ENCODE data around the gene HADH.
A peak's percentile ranks its signal among the peaks of the same experiment; 100 is the strongest.

Gene HADH

DNA sequence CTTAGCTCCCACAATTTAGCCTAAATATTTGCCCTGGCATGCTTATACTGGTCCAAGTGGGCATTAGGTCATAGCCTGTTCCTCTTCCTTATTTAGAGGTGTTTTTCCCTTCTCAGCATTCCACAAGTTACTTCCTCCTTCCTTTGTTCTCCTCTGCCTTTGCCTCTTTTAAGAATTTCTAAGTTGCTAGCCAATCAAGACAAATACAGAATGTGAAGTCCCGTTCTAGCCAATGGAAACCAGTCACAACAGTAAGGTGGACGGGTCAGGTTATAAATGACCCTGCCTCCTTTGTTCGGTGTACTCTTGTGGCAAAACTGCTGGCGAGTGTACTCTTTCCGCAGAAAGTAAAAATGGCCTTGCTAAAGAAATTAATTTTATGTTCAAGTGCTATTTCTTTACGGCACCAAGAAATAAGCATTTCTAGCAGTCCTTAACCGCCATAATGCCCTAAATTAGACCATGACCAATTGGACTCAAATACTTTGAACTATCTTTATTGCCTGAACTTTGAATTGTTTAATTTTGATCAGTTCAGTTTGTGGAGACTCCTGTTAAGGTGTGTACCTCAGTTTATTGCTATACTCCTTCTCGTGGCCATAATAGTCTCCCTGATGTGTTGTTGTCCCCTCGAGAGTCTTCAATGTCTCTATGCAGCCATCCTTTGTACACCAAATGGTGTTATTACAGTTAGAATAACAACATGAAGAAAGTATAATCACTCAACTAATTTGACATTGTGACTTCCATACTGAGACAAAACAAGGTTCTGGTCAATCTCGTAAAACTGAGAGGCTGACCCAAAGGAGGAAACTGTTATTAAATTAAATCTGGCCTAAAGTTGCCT lies 1.6 kb upstream of the HADH start:
- Mint-ChIP-seq H3K4me3 (peak overlapping the region; percentile 14), H3K27me3 (no peaks in the 10 kb centered on the region), H3K36me3 (no peaks in the 10 kb centered on the region), H3K27ac (peak overlapping the region; percentile 71), H3K9me3 (ENCODE audit: low read depth) (no peaks in the 10 kb centered on the region), H3K4me1 (ENCODE audit: low read depth) (peaks cover 47% of the 10 kb centered on the region)

DNA sequence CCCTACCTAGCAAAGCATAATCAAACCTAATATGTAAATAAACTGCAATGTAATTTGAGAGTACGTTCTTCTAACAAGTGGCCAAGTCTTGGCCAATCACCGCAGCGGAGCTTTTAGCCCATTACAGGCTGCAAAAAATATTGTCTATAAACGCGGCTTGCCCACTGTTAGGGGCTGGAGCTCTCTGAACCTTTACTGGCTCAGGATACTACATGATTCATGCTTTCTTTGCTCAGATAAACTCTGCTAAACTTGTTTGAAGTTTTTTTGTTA lies 990 bp upstream of the HADH start:
- Mint-ChIP-seq H3K27ac (peak overlapping the region; percentile 71), H3K4me3 (peak overlapping the region; percentile 14), H3K27me3 (no peaks in the 10 kb centered on the region), H3K9me3 (ENCODE audit: low read depth) (no peaks in the 10 kb centered on the region), H3K4me1 (ENCODE audit: low read depth) (peaks cover 51% of the 10 kb centered on the region), H3K36me3 (no peaks in the 10 kb centered on the region)

DNA sequence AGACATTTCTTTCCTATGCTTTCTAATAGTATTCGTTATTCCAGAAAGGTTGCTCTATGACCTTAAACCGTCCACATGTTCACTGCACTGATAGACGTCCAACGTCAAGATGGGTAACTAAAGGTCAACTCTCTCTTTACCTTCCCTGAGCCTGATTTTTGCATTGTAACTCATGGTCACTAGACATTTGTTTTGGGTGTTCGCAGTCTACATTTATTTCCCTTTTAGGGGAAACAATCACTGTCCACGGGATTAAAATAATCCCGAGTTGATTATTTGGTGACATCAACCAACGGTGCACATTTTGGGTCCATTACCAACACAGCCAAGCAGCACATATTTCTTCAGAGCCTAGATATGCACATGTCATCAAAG lies 540 bp upstream of the HADH start:
- Mint-ChIP-seq H3K36me3 (no peaks in the 10 kb centered on the region), H3K4me3 (peak overlapping the region; percentile 90), H3K9me3 (ENCODE audit: low read depth) (no peaks in the 10 kb centered on the region), H3K27ac (peak overlapping the region; percentile 71), H3K27me3 (no peaks in the 10 kb centered on the region), H3K4me1 (ENCODE audit: low read depth) (peaks cover 54% of the 10 kb centered on the region)

GRCh38 chr4:107991945-107992630 lies 2.4 kb downstream of the HADH start:
- H3K4me3 Mint-ChIP-seq: peak overlapping the region; percentile 90
- H3K36me3 Mint-ChIP-seq: peaks cover 12% of the 10 kb centered on the region
- no peaks in the 10 kb centered on the region for H3K27me3 Mint-ChIP-seq
- peaks cover 62% of the 10 kb centered on the region for H3K4me1 Mint-ChIP-seq (ENCODE audit: low read depth)
- H3K27ac Mint-ChIP-seq: peak overlapping the region; percentile 64
- H3K9me3 Mint-ChIP-seq (ENCODE audit: low read depth): no peaks in the 10 kb centered on the region

DNA sequence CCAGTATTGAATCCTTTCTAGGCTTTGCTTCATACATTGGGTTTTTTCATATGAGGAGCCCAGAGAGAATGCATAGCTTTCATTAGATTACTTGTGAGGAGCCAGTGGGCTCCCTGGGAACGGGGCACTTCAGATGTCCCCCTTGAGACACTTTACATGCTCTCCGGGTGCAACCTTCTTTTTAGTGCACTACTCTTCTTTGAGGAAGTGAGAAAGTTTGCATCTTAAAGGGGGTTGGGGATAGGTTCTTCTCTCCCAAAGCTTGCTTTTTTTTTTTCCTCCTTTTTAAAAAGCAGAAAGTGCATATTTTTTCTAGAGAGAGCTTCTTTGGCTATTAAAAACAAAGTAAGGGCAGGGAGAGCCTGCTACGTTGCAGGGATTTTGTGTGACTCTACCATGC lies 4.3 kb downstream of the HADH start:
- no peak overlapping the region for H3K4me3 Mint-ChIP-seq
- peaks cover 15% of the 10 kb centered on the region for H3K36me3 Mint-ChIP-seq

DNA sequence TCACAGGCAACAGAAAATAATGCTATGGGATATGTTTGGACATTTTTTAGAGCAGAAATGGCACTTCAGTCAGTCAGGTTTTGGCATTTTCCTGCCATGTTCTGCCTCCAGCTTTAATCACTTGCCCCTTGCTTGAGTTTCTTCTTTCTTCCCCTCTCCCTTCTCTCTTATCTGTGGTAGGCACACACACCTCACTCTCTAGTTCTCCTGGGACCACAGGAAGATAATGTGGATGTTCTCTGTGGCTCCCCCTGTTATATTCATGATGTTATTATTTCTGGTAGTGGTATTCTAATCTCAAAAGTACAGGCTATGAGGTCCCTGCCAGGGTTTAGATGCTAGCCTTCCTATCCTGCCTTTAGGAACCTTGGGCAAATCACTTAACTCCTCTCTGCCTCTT lies 5.2 kb downstream of the HADH start:
- H3K27me3 Mint-ChIP-seq: no peaks in the 10 kb centered on the region
- no peak overlapping the region for H3K27ac Mint-ChIP-seq
- H3K4me1 Mint-ChIP-seq (ENCODE audit: low read depth): peaks cover 52% of the 10 kb centered on the region
- H3K4me3 Mint-ChIP-seq: no peak overlapping the region
- H3K9me3 Mint-ChIP-seq (ENCODE audit: low read depth): no peaks in the 10 kb centered on the region
- H3K36me3 Mint-ChIP-seq: peaks cover 20% of the 10 kb centered on the region

More for the DNA sequence above, 4.3 kb downstream of the HADH start:
- Mint-ChIP-seq H3K27me3 (no peaks in the 10 kb centered on the region), H3K9me3 (ENCODE audit: low read depth) (no peaks in the 10 kb centered on the region), H3K27ac (no peak overlapping the region), H3K4me1 (ENCODE audit: low read depth) (peaks cover 57% of the 10 kb centered on the region)

GRCh38 chr4:107996949-107997788 lies 7.5 kb downstream of the HADH start:
- Mint-ChIP-seq H3K4me3 (no peak overlapping the region), H3K4me1 (ENCODE audit: low read depth) (peaks cover 42% of the 10 kb centered on the region), H3K27me3 (no peaks in the 10 kb centered on the region), H3K36me3 (peaks cover 31% of the 10 kb centered on the region), H3K27ac (peak overlapping the region; percentile 11), H3K9me3 (ENCODE audit: low read depth) (peaks cover 4% of the 10 kb centered on the region)

DNA sequence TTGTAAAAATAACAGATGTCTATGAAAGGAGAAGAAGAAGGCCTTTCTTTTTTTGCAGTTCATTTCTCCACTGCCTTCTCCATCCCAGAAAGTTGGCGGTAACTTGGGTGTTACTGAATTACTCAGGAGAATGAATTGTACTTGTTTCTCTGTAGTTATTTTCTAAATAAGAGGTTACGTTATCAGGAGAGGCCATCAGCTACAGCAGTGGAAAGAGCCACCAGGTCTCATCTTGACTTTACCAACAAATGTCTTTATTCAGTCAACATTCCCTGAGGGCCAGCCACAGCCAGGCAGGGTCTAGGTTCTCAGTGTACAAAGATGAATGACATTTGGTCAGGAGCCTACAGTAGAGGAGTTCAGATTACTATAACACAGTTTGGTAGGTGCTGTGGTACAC lies 8.1 kb downstream of the HADH start:
- no peak overlapping the region for H3K27ac Mint-ChIP-seq
- H3K36me3 Mint-ChIP-seq: peaks cover 33% of the 10 kb centered on the region
- peaks cover 40% of the 10 kb centered on the region for H3K4me1 Mint-ChIP-seq (ENCODE audit: low read depth)
- no peaks in the 10 kb centered on the region for H3K27me3 Mint-ChIP-seq
- H3K9me3 Mint-ChIP-seq (ENCODE audit: low read depth): peaks cover 4% of the 10 kb centered on the region
- no peak overlapping the region for H3K4me3 Mint-ChIP-seq

DNA sequence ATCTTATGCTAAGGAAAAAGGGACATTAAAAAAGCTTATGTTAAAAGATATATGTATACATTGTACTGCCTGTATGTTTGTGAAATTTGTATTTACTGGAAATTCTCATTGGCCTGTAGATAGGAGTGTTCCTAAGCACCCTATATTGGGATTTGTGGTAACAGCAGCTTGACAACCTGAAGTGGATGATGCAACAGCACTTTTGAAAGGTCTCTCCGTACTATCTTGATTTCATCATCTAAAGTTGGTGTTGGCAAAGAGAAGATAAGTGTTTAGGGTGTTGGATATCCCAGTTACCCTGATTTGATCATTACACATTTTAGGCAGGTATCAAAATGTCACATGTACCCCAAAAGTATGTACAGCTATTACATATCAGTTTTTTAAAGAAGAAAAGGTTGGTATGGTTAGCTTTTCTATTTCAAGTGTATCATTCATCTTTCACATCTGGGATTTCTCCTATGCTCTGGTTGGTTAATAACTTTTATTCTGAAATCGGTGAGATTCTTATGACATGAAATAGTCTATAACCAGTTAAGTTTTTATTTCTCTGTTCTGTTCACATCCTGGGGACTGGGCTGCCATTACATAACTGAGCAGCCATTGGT lies 10.3 kb downstream of the HADH start:
- no peak overlapping the region for H3K27ac Mint-ChIP-seq
- no peaks in the 10 kb centered on the region for H3K27me3 Mint-ChIP-seq
- peaks cover 33% of the 10 kb centered on the region for H3K36me3 Mint-ChIP-seq
- no peak overlapping the region for H3K4me3 Mint-ChIP-seq
- peaks cover 46% of the 10 kb centered on the region for H3K4me1 Mint-ChIP-seq (ENCODE audit: low read depth)
- peaks cover 4% of the 10 kb centered on the region for H3K9me3 Mint-ChIP-seq (ENCODE audit: low read depth)

- H3K9me3 Mint-ChIP-seq (ENCODE audit: low read depth): peaks cover 4% of the 10 kb centered on the region
- peaks cover 51% of the 10 kb centered on the region for H3K4me1 Mint-ChIP-seq (ENCODE audit: low read depth)
Observed at GRCh38 chr4:108001540-108002135, 11.9 kb downstream of the HADH start.

GRCh38 chr4:108003982-108004515 lies 14.4 kb downstream of the HADH start:
- peaks cover 58% of the 10 kb centered on the region for H3K4me1 Mint-ChIP-seq (ENCODE audit: low read depth)
- H3K4me3 Mint-ChIP-seq: no peak overlapping the region
- peaks cover 4% of the 10 kb centered on the region for H3K9me3 Mint-ChIP-seq (ENCODE audit: low read depth)
- H3K27ac Mint-ChIP-seq: peak overlapping the region; percentile 47
- no peaks in the 10 kb centered on the region for H3K27me3 Mint-ChIP-seq
- peaks cover 29% of the 10 kb centered on the region for H3K36me3 Mint-ChIP-seq

More at GRCh38 chr4:108001540-108002135, 11.9 kb downstream of the HADH start:
- Mint-ChIP-seq H3K27me3 (no peaks in the 10 kb centered on the region), H3K4me3 (no peak overlapping the region), H3K36me3 (peaks cover 30% of the 10 kb centered on the region), H3K27ac (no peak overlapping the region)

GRCh38 chr4:108004646-108005045 lies 15.0 kb downstream of the HADH start:
- no peak overlapping the region for H3K27ac Mint-ChIP-seq
- H3K4me1 Mint-ChIP-seq (ENCODE audit: low read depth): peaks cover 58% of the 10 kb centered on the region
- no peaks in the 10 kb centered on the region for H3K27me3 Mint-ChIP-seq
- H3K36me3 Mint-ChIP-seq: peaks cover 29% of the 10 kb centered on the region
- H3K4me3 Mint-ChIP-seq: no peak overlapping the region
- H3K9me3 Mint-ChIP-seq (ENCODE audit: low read depth): peaks cover 4% of the 10 kb centered on the region

- H3K27ac Mint-ChIP-seq: peak overlapping the region; percentile 35
- H3K36me3 Mint-ChIP-seq: peaks cover 25% of the 10 kb centered on the region
- no peaks in the 10 kb centered on the region for H3K27me3 Mint-ChIP-seq
- H3K4me3 Mint-ChIP-seq: no peak overlapping the region
- no peaks in the 10 kb centered on the region for H3K9me3 Mint-ChIP-seq (ENCODE audit: low read depth)
- peaks cover 53% of the 10 kb centered on the region for H3K4me1 Mint-ChIP-seq (ENCODE audit: low read depth)
Observed at GRCh38 chr4:108005807-108006206, 16.1 kb downstream of the HADH start.

- Mint-ChIP-seq H3K27me3 (no peaks in the 10 kb centered on the region), H3K27ac (peak overlapping the region; percentile 35), H3K4me3 (no peak overlapping the region), H3K9me3 (ENCODE audit: low read depth) (no peaks in the 10 kb centered on the region), H3K4me1 (ENCODE audit: low read depth) (peaks cover 49% of the 10 kb centered on the region), H3K36me3 (peaks cover 24% of the 10 kb centered on the region)
Observed at GRCh38 chr4:108006361-108006760, 16.7 kb downstream of the HADH start.

Data from activated naive CD8-positive, alpha-beta T cell (primary cell).